Smooth muscle cell of the brain vasculature (primary cell): ENCODE measurements around the gene EFTUD2.
"Not testable (repeated sequence)": the region's sequence is repeated elsewhere in the genome, so short reads cannot be mapped to it uniquely, and the experiment has no call there.

ENCODE experiments used
- DNase-seq: peaks from one replicate; pipeline ENCODE4 v3.0.0-alpha.2; 2012; ENCODE audit warnings: low read depth, low spot score

EFTUD2 gene

GRCh38 chr17:44808656-44809388, 90.4 kb downstream of the EFTUD2 start:
- not testable (repeated sequence) for DNase-seq

GRCh38 chr17:44808156-44808555, 91.1 kb downstream of the EFTUD2 start:
- no peak for DNase-seq

GRCh38 chr17:44807817-44808155, 91.5 kb downstream of the EFTUD2 start:
- DNase-seq = no peak

GRCh38 chr17:44807093-44807816, 92.0 kb downstream of the EFTUD2 start:
- DNase-seq = no peak

GRCh38 chr17:44804302-44805089, 94.7 kb downstream of the EFTUD2 start:
- DNase-seq = no peak

GRCh38 chr17:44801880-44802279, 97.4 kb downstream of the EFTUD2 start:
- no peak for DNase-seq
